IPS-18c (cell line): ENCODE data around the gene TAGAP.
"Not testable (repeated sequence)": the region's sequence is repeated elsewhere in the genome, so short reads cannot be mapped to it uniquely, and the experiment has no call there.

Experiments
- H3K4me3 ChIP-seq: 2 replicates; pipeline ENCODE4 v1.7.0; 2013; ENCODE audit warnings: low read depth, mild to moderate bottlenecking, low read length, moderate library complexity; ENCODE audit not compliant: insufficient read depth
- H3K9me3 ChIP-seq: one replicate; pipeline ENCODE4 v1.6.1; 2013; ENCODE audit warnings: mild to moderate bottlenecking, low read length, moderate library complexity; ENCODE audit not compliant: control insufficient read depth, insufficient read depth

TAGAP gene

GRCh38 chr6:159059141-159059540 is 14.3 kb upstream of the TAGAP start:
- Histone ChIP-seq H3K4me3 (no peak overlapping the region), H3K9me3 (peaks cover 3% of the 10 kb centered on the region)

GRCh38 chr6:159056899-159057298 is 12.1 kb upstream of the TAGAP start:
- peaks cover 7% of the 10 kb centered on the region for H3K9me3 ChIP-seq
- H3K4me3 ChIP-seq, result no peak overlapping the region

GRCh38 chr6:159056432-159056831 is 11.6 kb upstream of the TAGAP start:
- Histone ChIP-seq H3K4me3 (no peak overlapping the region), H3K9me3 (peaks cover 7% of the 10 kb centered on the region)

- H3K4me3 ChIP-seq, result no peak overlapping the region
- H3K9me3 ChIP-seq, result peaks cover 7% of the 10 kb centered on the region
Observed at GRCh38 chr6:159056003-159056402, 11.2 kb upstream of the TAGAP start.

GRCh38 chr6:159053781-159054398 is 9.1 kb upstream of the TAGAP start:
- H3K9me3 ChIP-seq, result peaks cover 7% of the 10 kb centered on the region
- no peak overlapping the region for H3K4me3 ChIP-seq

GRCh38 chr6:159052720-159053119 is 7.9 kb upstream of the TAGAP start:
- no peak overlapping the region for H3K4me3 ChIP-seq
- H3K9me3 ChIP-seq, result peaks cover 4% of the 10 kb centered on the region

GRCh38 chr6:159047891-159048685 is 3.3 kb upstream of the TAGAP start:
- H3K4me3 ChIP-seq, result no peak overlapping the region
- no peaks in the 10 kb centered on the region for H3K9me3 ChIP-seq

- H3K9me3 ChIP-seq, result no peaks in the 10 kb centered on the region
- no peak overlapping the region for H3K4me3 ChIP-seq
Observed at GRCh38 chr6:159045801-159046200, 1.0 kb upstream of the TAGAP start.

- no peaks in the 10 kb centered on the region for H3K9me3 ChIP-seq
- no peak overlapping the region for H3K4me3 ChIP-seq
Observed at GRCh38 chr6:159043947-159044346, 844 bp downstream of the TAGAP start.

GRCh38 chr6:159043251-159043650 is 1.5 kb downstream of the TAGAP start:
- Histone ChIP-seq H3K4me3 (no peak overlapping the region), H3K9me3 (no peaks in the 10 kb centered on the region)

- no peak overlapping the region for H3K4me3 ChIP-seq
Observed at GRCh38 chr6:159042826-159043181, 2.0 kb downstream of the TAGAP start.

GRCh38 chr6:159042003-159042825 is 2.6 kb downstream of the TAGAP start:
- Histone ChIP-seq H3K4me3 (no peak overlapping the region), H3K9me3 (no peaks in the 10 kb centered on the region)

More at GRCh38 chr6:159042826-159043181, 2.0 kb downstream of the TAGAP start:
- no peaks in the 10 kb centered on the region for H3K9me3 ChIP-seq

- H3K9me3 ChIP-seq, result no peaks in the 10 kb centered on the region
- no peak overlapping the region for H3K4me3 ChIP-seq
Observed at GRCh38 chr6:159041181-159041580, 3.6 kb downstream of the TAGAP start.

GRCh38 chr6:159039885-159040258 is 4.9 kb downstream of the TAGAP start:
- Histone ChIP-seq H3K9me3 (no peaks in the 10 kb centered on the region), H3K4me3 (no peak overlapping the region)

GRCh38 chr6:159038914-159039884 is 5.6 kb downstream of the TAGAP start:
- Histone ChIP-seq H3K4me3 (no peak overlapping the region), H3K9me3 (no peaks in the 10 kb centered on the region)

GRCh38 chr6:159038318-159038717 is 6.5 kb downstream of the TAGAP start:
- not testable (repeated sequence) for H3K4me3 ChIP-seq, H3K9me3 ChIP-seq

GRCh38 chr6:159037756-159038290 is 7.0 kb downstream of the TAGAP start:
- no peak overlapping the region for H3K4me3 ChIP-seq
- no peaks in the 10 kb centered on the region for H3K9me3 ChIP-seq
